ENCODE results near the gene MSI2. TPM values are rescaled to one million over a fixed set of nuclear protein-coding genes. Genes with fewer than 3 reads are reported as not detected.

MSI2 gene
- total and polyA plus RNA-seq, 9 of the 15 experiments (the other 6 are each of a cell fraction or from before 2014, with no cell fraction given), result 4.6 to 61.8 (median 42.4) TPM

- ChIA-PET POLR2A (interaction anchor here (0.6 kb wide), 1 partner anchor 10 kb away, joined by 3 read pairs; no protein-coding TSS in a partner anchor), CTCF (ENCODE audit: low intra/inter-chr PET ratio) (no interaction called here)
- FAIRE-seq, result no peak
- in situ Hi-C loops (cut with MboI), result no loop called here
- no peak for TF ChIP-seq TCFL5 (CRISPR knock-in tag; conservative IDR thresholded peaks at IDR 0.05)
- Histone ChIP-seq H3K4me1 (replicated peaks in 1 of 2; ENCODE audit: control insufficient read depth in 2 of 2, insufficient read depth in 2 of 2, low read length in 2 of 2) (no peaks in the 10 kb centered on the region), H3K9me1 (ENCODE audit: control insufficient read depth, insufficient read depth, low read length) (no peaks in the 10 kb centered on the region), H2AFZ (ENCODE audit: low read depth, low read length) (no peak overlapping the region), H3K79me2 (ENCODE audit: control insufficient read depth, insufficient read depth, low read length) (no peaks in the 10 kb centered on the region), H4K20me1 (replicated peaks; ENCODE audit: control insufficient read depth, insufficient read depth, low read length) (no peaks in the 10 kb centered on the region), H3K4me3 (no peak overlapping the region), H3K27me3 (ENCODE audit: control insufficient read depth in 2 of 2, insufficient read depth in 2 of 2, low read length in 2 of 2) (no peaks in the 10 kb centered on the region), H3K9me3 (replicated peaks; ENCODE audit: control insufficient read depth, insufficient read depth, low read depth, low read length) (no peaks in the 10 kb centered on the region), H3K27ac (ENCODE audit: extremely low read depth, low read depth, low read length) (no peak overlapping the region), H3K9ac (ENCODE audit: insufficient read depth in 1 of 2, low read depth in 2 of 2, low read length in 2 of 2) (no peak overlapping the region), H3K36me3 (ENCODE audit: control insufficient read depth, insufficient read depth, low read length) (no peaks in the 10 kb centered on the region), H3K4me2 (ENCODE audit: insufficient read depth, low read length) (no peak overlapping the region)
- no TSS peak for BruUV-seq (replicated peaks)
- 83% methylated on average over 15 of the region's 15 CpGs for whole genome bisulfite sequencing (ENCODE audit: insufficient coverage, low coverage, missing lambda C conversion rate)
- ATAC-seq, result no peak
- intact Hi-C loops (cut with micrococcal nuclease), result loop anchor here (10.0 kb wide), 1 partner anchor 155 kb away; the partner anchor contains the start of gene CCDC182
- DNase-seq (ENCODE audit: extremely low read depth in 1 of 4, low spot score in 3 of 4), result no peak
Observed at GRCh38 chr17:57589151-57590034, 333.1 kb downstream of the MSI2 start.

- Histone ChIP-seq H3K4me2 (ENCODE audit: insufficient read depth, low read length) (no peak overlapping the region), H3K9me1 (ENCODE audit: control insufficient read depth, insufficient read depth, low read length) (no peaks in the 10 kb centered on the region), H3K4me3 (no peak overlapping the region), H3K27ac (ENCODE audit: extremely low read depth, low read depth, low read length) (no peak overlapping the region), H3K9me3 (replicated peaks; ENCODE audit: control insufficient read depth, insufficient read depth, low read depth, low read length) (no peaks in the 10 kb centered on the region), H2AFZ (ENCODE audit: low read depth, low read length) (no peak overlapping the region), H3K36me3 (ENCODE audit: control insufficient read depth, insufficient read depth, low read length) (no peaks in the 10 kb centered on the region), H3K27me3 (ENCODE audit: control insufficient read depth in 2 of 2, insufficient read depth in 2 of 2, low read length in 2 of 2) (no peaks in the 10 kb centered on the region), H3K79me2 (ENCODE audit: control insufficient read depth, insufficient read depth, low read length) (no peaks in the 10 kb centered on the region), H4K20me1 (replicated peaks; ENCODE audit: control insufficient read depth, insufficient read depth, low read length) (no peaks in the 10 kb centered on the region; the same call in 1 of the 2 replicates), H3K4me1 (replicated peaks in 1 of 2; ENCODE audit: control insufficient read depth in 2 of 2, insufficient read depth in 2 of 2, low read length in 2 of 2) (no peaks in the 10 kb centered on the region), H3K9ac (ENCODE audit: insufficient read depth in 1 of 2, low read depth in 2 of 2, low read length in 2 of 2) (no peak overlapping the region)
- BruUV-seq (replicated peaks), result no TSS peak
- ATAC-seq, result no peak
- no peak for TF ChIP-seq SREBF1 (IDR thresholded peaks at IDR 0.05; ENCODE audit: borderline replicate concordance, low read depth, low read length)
- TF ChIP-seq MEF2D (tag; conservative IDR thresholded peaks at IDR 0.05; ENCODE audit: low read depth), result no peak
- POLR2A ChIA-PET, result interaction anchor here (0.7 to 0.8 kb wide), 2 partner anchors 19 to 1499 kb away, joined by 3 read pairs; no protein-coding TSS in a partner anchor
- no peak for FAIRE-seq
- intact Hi-C loops (cut with micrococcal nuclease), result loop anchor here (10.0 kb wide), 1 partner anchor 151 kb away; the partner anchor contains the start of gene CCDC182
- in situ Hi-C loops (cut with MboI), result no loop called here
- CTCF ChIA-PET (ENCODE audit: low intra/inter-chr PET ratio), result no interaction called here
- WGBS (ENCODE audit: insufficient coverage, low coverage, missing lambda C conversion rate), result 87% methylated on average over 14 of the region's 14 CpGs
- DNase-seq (ENCODE audit: extremely low read depth in 1 of 4, low spot score in 3 of 4), result no peak
Observed at GRCh38 chr17:57593739-57594462, 337.6 kb downstream of the MSI2 start.

All from K562 (cell line).